GM23338 (cell line): Measurements from ENCODE around the gene RNF141.

Experiments
- EZH2phosphoT487 ChIP-seq: fragments of 200-600 bp; sonication (generic); IDR thresholded peaks from one replicate; pipeline ENCODE4 v1.8.1; 2018; ENCODE audit warnings: antibody characterized with exemption; ENCODE audit not compliant: unreplicated experiment
- STAT1 ChIP-seq: IDR thresholded peaks from one replicate; pipeline ENCODE4 v1.6.1; 2016; ENCODE audit warnings: antibody characterized with exemption; ENCODE audit not compliant: unreplicated experiment
- ZNF331 ChIP-seq: fragments of 250-450 bp; sonication (Bioruptor Pico); IDR thresholded peaks from 2 replicates; pipeline ENCODE4 v1.5.0; 2020; ENCODE audit warnings: low read depth, mild to moderate bottlenecking, moderate library complexity
- TF ChIP-seq, protein P1 (sequence below), 2 experiments: fragments of 200-600 bp in 1 of 2; sonication (generic) in 1 of 2; conservative IDR thresholded peaks; 2 replicates each; pipeline versions ENCODE4 v1.5.1 to v1.6.1; 2016 to 2017; ENCODE audit warnings: antibody characterized with exemption in 2 of 2, low read depth in 2 of 2, mild to moderate bottlenecking in 2 of 2, moderate library complexity in 1 of 2

DNA sequence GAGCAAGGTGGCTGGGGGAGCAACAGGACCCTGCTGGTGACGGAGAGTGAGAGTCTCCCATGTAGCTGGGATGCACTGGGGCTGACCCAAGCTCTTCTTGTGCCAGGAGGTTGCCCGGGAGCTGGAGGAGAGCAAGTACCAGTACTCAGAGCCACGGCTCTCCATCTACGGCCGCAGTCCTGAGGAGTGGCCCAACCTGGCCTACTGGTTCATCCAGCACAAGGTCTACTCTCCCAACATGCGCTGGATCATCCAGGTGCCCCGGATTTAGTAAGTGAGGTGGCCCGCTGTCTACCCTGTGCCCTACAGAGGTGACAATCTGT lies 45.6 kb downstream of the RNF141 start:
- TF ChIP-seq EZH2phosphoT487 (no peak), STAT1 (no peak), ZNF331 (CRISPR knock-in tag) (no peak)
- TF ChIP-seq, protein P1, sequence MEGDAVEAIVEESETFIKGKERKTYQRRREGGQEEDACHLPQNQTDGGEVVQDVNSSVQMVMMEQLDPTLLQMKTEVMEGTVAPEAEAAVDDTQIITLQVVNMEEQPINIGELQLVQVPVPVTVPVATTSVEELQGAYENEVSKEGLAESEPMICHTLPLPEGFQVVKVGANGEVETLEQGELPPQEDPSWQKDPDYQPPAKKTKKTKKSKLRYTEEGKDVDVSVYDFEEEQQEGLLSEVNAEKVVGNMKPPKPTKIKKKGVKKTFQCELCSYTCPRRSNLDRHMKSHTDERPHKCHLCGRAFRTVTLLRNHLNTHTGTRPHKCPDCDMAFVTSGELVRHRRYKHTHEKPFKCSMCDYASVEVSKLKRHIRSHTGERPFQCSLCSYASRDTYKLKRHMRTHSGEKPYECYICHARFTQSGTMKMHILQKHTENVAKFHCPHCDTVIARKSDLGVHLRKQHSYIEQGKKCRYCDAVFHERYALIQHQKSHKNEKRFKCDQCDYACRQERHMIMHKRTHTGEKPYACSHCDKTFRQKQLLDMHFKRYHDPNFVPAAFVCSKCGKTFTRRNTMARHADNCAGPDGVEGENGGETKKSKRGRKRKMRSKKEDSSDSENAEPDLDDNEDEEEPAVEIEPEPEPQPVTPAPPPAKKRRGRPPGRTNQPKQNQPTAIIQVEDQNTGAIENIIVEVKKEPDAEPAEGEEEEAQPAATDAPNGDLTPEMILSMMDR (conservative IDR thresholded peaks at IDR 0.05; ENCODE audit: low read depth in 2 of 2), result no peak
